T-cell (primary cell): ENCODE measurements around the gene SUPT20HL1. TPM values are rescaled to one million over a fixed set of nuclear protein-coding genes. Genes with fewer than 3 reads are reported as not detected.

Experiments used
- ATAC-seq, 4 experiments: fragments of 200-7000 bp in 3 of 4; fragments of 150-1000 bp in 1 of 4; cut with Tn5 transposase; replicated peaks in 1 of 4; 1 replicate in 3 of 4; 2 replicates in 1 of 4; pipeline ENCODE4 v1.10.0; 2021; ENCODE audit warnings: moderate library complexity in 3 of 4, mild to moderate bottlenecking in 2 of 4, moderate number of reproducible peaks in 1 of 4
- CTCF ChIA-PET, 2 donors: fragments of 300-600 bp; sonication (Branson Sonifier 250); formaldehyde crosslinking; loops; one replicate each; lab custom pipeline; 2022; ENCODE audit warnings: antibody characterized with exemption in 2 of 2; lab: Charles Lee
- POLR2A ChIA-PET, 2 donors: fragments of 300-600 bp; sonication (Branson Sonifier 250); formaldehyde crosslinking; loops; one replicate each; lab custom pipeline; 2022; ENCODE audit warnings: antibody characterized with exemption in 2 of 2; lab: Charles Lee
- DNase-seq, 35 experiments: peaks; one replicate each; pipeline versions ENCODE4 v3.0.0 to v3.0.0-alpha.2; 2013 to 2023
- H3K27ac ChIP-seq: one replicate; pipeline ENCODE4 v1.5.1; 2013; ENCODE audit warnings: low read length
- H3K27me3 ChIP-seq, 2 experiments: replicated peaks in 1 of 2; 1 replicate in 1 of 2; 2 replicates in 1 of 2; pipeline versions ENCODE4 v1.6.1 to v1.7.0; 2013; ENCODE audit warnings: low read length in 1 of 2, mixed read lengths in 1 of 2; ENCODE audit not compliant: control insufficient read depth in 2 of 2, insufficient read depth in 2 of 2; ENCODE audit errors: extremely low read depth in 1 of 2
- H3K36me3 ChIP-seq, 2 donors: 1 replicate in 1 of 2; 2 replicates in 1 of 2; pipeline versions ENCODE4 v1.6.1 to v1.7.0; 2013; ENCODE audit warnings: low read length in 1 of 2; ENCODE audit not compliant: control insufficient read depth in 2 of 2, insufficient read depth in 1 of 2; ENCODE audit errors: extremely low read depth in 1 of 2
- H3K4me1 ChIP-seq, 2 experiments: 1 replicate in 1 of 2; 2 replicates in 1 of 2; pipeline versions ENCODE4 v1.6.1 to v1.7.0; 2013; ENCODE audit warnings: low read length in 2 of 2, mixed read lengths in 1 of 2; ENCODE audit not compliant: insufficient read depth in 2 of 2, control insufficient read depth in 1 of 2; ENCODE audit errors: extremely low read depth in 1 of 2
- H3K4me3 ChIP-seq, 2 donors: 1 replicate in 1 of 2; 2 replicates in 1 of 2; pipeline versions ENCODE4 v1.5.1 to v1.7.0; 2013; ENCODE audit warnings: mild to moderate bottlenecking in 2 of 2, low read length in 1 of 2, moderate library complexity in 1 of 2; ENCODE audit not compliant: control insufficient read depth in 1 of 2; ENCODE audit errors: extremely low read depth in 1 of 2
- H3K9me3 ChIP-seq: 2 replicates; pipeline ENCODE4 v1.7.0; 2013
- H3K27ac Mint-ChIP-seq, 2 donors: one replicate each; pipeline ENCODE4 v1.8.0; 2020 to 2021; ENCODE audit warnings: mild to moderate bottlenecking in 2 of 2, mixed read lengths in 2 of 2
- H3K27me3 Mint-ChIP-seq, 2 donors: one replicate each; pipeline ENCODE4 v1.8.0; 2021 to 2022; ENCODE audit warnings: mixed read lengths in 2 of 2
- H3K36me3 Mint-ChIP-seq: one replicate; pipeline ENCODE4 v1.8.0; 2021; ENCODE audit warnings: mixed read lengths
- H3K4me1 Mint-ChIP-seq, 3 donors: one replicate each; pipeline ENCODE4 v1.8.0; 2020 to 2022; ENCODE audit warnings: mixed read lengths in 3 of 3, mild to moderate bottlenecking in 1 of 3
- H3K4me3 Mint-ChIP-seq, 3 donors: one replicate each; pipeline ENCODE4 v1.8.0; 2020 to 2022; ENCODE audit warnings: mild to moderate bottlenecking in 3 of 3, mixed read lengths in 3 of 3, moderate library complexity in 3 of 3
- H3K9me3 Mint-ChIP-seq, 3 donors: one replicate each; pipeline ENCODE4 v1.8.0; 2020 to 2022; ENCODE audit warnings: mixed read lengths in 3 of 3
- WGBS: methylation state at CpG from one replicate; pipeline ENCODE4 v1.1.5; 2013; ENCODE audit warnings: missing lambda C conversion rate; ENCODE audit not compliant: insufficient coverage; 5-methylcytosine and 5-hydroxymethylcytosine counted together
- total RNA-seq, 35 experiments: library from RNA in 6 of 35; stranded (reverse) in 6 of 35; fragments of 120-200 nt in 1 of 35; gene quantifications; one replicate each; pipeline versions ENCODE4 v1.2.1 to v1.2.4 and lab custom pipeline; 2013 to 2026

The SUPT20HL1 gene
- total RNA-seq, 5 donors from 2014 or later (not counting 1 experiment from before 2014, with no cell fraction given): not detected

- no CpG with 5 or more reads among the region's 12 CpGs for WGBS
- H3K36me3 ChIP-seq: no peaks in the 10 kb centered on the region
- no peak overlapping the region for H3K4me3 ChIP-seq
- H3K27ac ChIP-seq: no peak overlapping the region
- H3K27me3 ChIP-seq: peaks cover 0 to 14% of the 10 kb centered on the region in 2 experiments
- ATAC-seq (no peak), DNase-seq (no peak)
- Mint-ChIP-seq H3K27ac (no peak overlapping the region), H3K36me3 (no peaks in the 10 kb centered on the region), H3K4me1 (peaks cover 8 to 10% (median 9%) of the 10 kb centered on the region in 3 donors), H3K27me3 (peaks cover 3 to 30% of the 10 kb centered on the region in 2 donors), H3K4me3 (no peak overlapping the region), H3K9me3 (no peaks in the 10 kb centered on the region)
- peaks cover 0 to 9% of the 10 kb centered on the region in 2 experiments for H3K4me1 ChIP-seq
- ChIA-PET POLR2A (no interaction called here), CTCF (interaction anchor here in 1 of 2 donors (0.5 kb wide), 1 partner anchor 555 kb away, joined by 5 read pairs; no protein-coding TSS in a partner anchor)
- no peaks in the 10 kb centered on the region for H3K9me3 ChIP-seq
Observed at GRCh38 chrX:24375600-24376131, 15.2 kb downstream of the SUPT20HL1 start.

- Histone ChIP-seq H3K4me3 (no peak overlapping the region), H3K9me3 (no peaks in the 10 kb centered on the region), H3K36me3 (no peaks in the 10 kb centered on the region), H3K27ac (no peak overlapping the region), H3K27me3 (peaks cover 0 to 13% of the 10 kb centered on the region in 2 experiments), H3K4me1 (peaks cover 0 to 5% of the 10 kb centered on the region in 2 experiments)
- Mint-ChIP-seq H3K27ac (no peak overlapping the region), H3K36me3 (no peaks in the 10 kb centered on the region), H3K4me3 (no peak overlapping the region), H3K27me3 (peaks cover 0 to 26% of the 10 kb centered on the region in 2 donors), H3K9me3 (no peaks in the 10 kb centered on the region), H3K4me1 (peaks cover 4 to 5% (median 4%) of the 10 kb centered on the region in 3 donors)
- CTCF ChIA-PET: no interaction called here
- ATAC-seq (no peak), DNase-seq (no peak)
- POLR2A ChIA-PET: no interaction called here
- no CpG with 5 or more reads among the region's 3 CpGs for WGBS
Observed at GRCh38 chrX:24376403-24376802, 16.0 kb downstream of the SUPT20HL1 start.

DNA sequence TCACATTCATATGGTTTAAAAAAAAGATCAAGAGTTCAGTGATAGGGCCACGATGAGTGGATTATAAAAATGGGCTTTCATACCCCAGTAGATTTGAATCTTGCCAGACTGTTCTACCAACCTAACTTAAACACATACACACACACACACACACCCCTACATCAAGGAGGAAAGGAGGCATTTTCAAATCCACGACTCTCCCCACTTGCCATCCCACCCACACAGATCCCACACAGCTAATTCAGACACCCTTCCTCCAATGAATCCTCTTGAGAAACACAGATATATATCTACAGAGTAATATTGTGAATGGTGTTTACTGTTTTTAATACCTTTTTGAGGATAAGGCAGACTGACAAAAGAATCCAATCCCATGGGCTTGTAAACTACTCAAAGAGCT is 16.8 kb downstream of the SUPT20HL1 start:
- no CpG with 5 or more reads among the region's 2 CpGs for WGBS
- H3K9me3 Mint-ChIP-seq: no peaks in the 10 kb centered on the region
- Histone ChIP-seq H3K27ac (no peak overlapping the region), H3K4me3 (no peak overlapping the region), H3K9me3 (no peaks in the 10 kb centered on the region), H3K4me1 (no peaks in the 10 kb centered on the region), H3K27me3 (peaks cover 0 to 6% of the 10 kb centered on the region in 2 experiments), H3K36me3 (no peaks in the 10 kb centered on the region)
- H3K4me1 Mint-ChIP-seq: no peaks in the 10 kb centered on the region
- H3K27me3 Mint-ChIP-seq: peaks cover 0 to 26% of the 10 kb centered on the region in 2 donors
- ChIA-PET CTCF (no interaction called here), POLR2A (interaction anchor here in 1 of 2 donors (0.6 kb wide), 1 partner anchor 122 kb away, joined by 3 read pairs; no protein-coding TSS in a partner anchor)
- H3K36me3 Mint-ChIP-seq: no peaks in the 10 kb centered on the region
- no peak for ATAC-seq
- H3K4me3 Mint-ChIP-seq: no peak overlapping the region
- H3K27ac Mint-ChIP-seq: no peak overlapping the region
- DNase-seq: no peak

- Histone ChIP-seq H3K36me3 (no peaks in the 10 kb centered on the region), H3K4me1 (no peaks in the 10 kb centered on the region), H3K4me3 (no peak overlapping the region), H3K9me3 (no peaks in the 10 kb centered on the region), H3K27me3 (peaks cover 0 to 6% of the 10 kb centered on the region in 2 experiments), H3K27ac (no peak overlapping the region)
- CTCF ChIA-PET: no interaction called here
- Mint-ChIP-seq H3K4me3 (no peak overlapping the region), H3K27me3 (peaks cover 0 to 26% of the 10 kb centered on the region in 2 donors), H3K36me3 (no peaks in the 10 kb centered on the region), H3K27ac (no peak overlapping the region), H3K4me1 (no peaks in the 10 kb centered on the region), H3K9me3 (no peaks in the 10 kb centered on the region)
- DNase-seq (no peak), ATAC-seq (no peak)
- WGBS: no CpG with 5 or more reads among the region's 1 CpG
- POLR2A ChIA-PET: no interaction called here
Observed at GRCh38 chrX:24377911-24378468, 17.6 kb downstream of the SUPT20HL1 start.

GRCh38 chrX:24378706-24379105 is 18.3 kb downstream of the SUPT20HL1 start:
- no CpG with 5 or more reads among the region's 6 CpGs for WGBS
- Mint-ChIP-seq H3K4me3 (no peak overlapping the region), H3K4me1 (no peaks in the 10 kb centered on the region), H3K9me3 (no peaks in the 10 kb centered on the region), H3K36me3 (no peaks in the 10 kb centered on the region), H3K27me3 (peaks cover 0 to 28% of the 10 kb centered on the region in 2 donors), H3K27ac (no peak overlapping the region)
- Histone ChIP-seq H3K9me3 (no peaks in the 10 kb centered on the region), H3K27me3 (peaks cover 0 to 6% of the 10 kb centered on the region in 2 experiments), H3K27ac (no peak overlapping the region), H3K4me1 (no peaks in the 10 kb centered on the region), H3K36me3 (no peaks in the 10 kb centered on the region), H3K4me3 (no peak overlapping the region)
- DNase-seq (no peak), ATAC-seq (no peak)
- POLR2A ChIA-PET: no interaction called here
- CTCF ChIA-PET: no interaction called here

GRCh38 chrX:24380262-24381187 is 20.1 kb downstream of the SUPT20HL1 start:
- POLR2A ChIA-PET: interaction anchor here in 1 of 2 donors (0.6 to 0.7 kb wide), 2 partner anchors 84 to 136 kb away, joined by 3 read pairs; no protein-coding TSS in a partner anchor
- Histone ChIP-seq H3K36me3 (no peaks in the 10 kb centered on the region), H3K27me3 (peaks cover 0 to 3% of the 10 kb centered on the region in 2 experiments), H3K27ac (no peak overlapping the region), H3K4me1 (no peaks in the 10 kb centered on the region), H3K9me3 (no peaks in the 10 kb centered on the region), H3K4me3 (no peak overlapping the region)
- Mint-ChIP-seq H3K4me1 (no peaks in the 10 kb centered on the region), H3K9me3 (no peaks in the 10 kb centered on the region), H3K4me3 (no peak overlapping the region), H3K36me3 (no peaks in the 10 kb centered on the region), H3K27ac (no peak overlapping the region), H3K27me3 (peaks cover 2 to 30% of the 10 kb centered on the region in 2 donors)
- DNase-seq: no peak
- no CpG with 5 or more reads among the region's 9 CpGs for WGBS
- ATAC-seq: no peak
- CTCF ChIA-PET: no interaction called here
